ENCODE data around the gene IGSF3. TPM values are rescaled to one million over a fixed set of nuclear protein-coding genes. Genes with fewer than 3 reads are reported as not detected.
A peak's percentile ranks its signal among the peaks of the same experiment; 100 is the strongest.
"Not testable (repeated sequence)": the region's sequence is repeated elsewhere in the genome, so short reads cannot be mapped to it uniquely, and the experiment has no call there.

The IGSF3 gene
- total and polyA plus RNA-seq, 2 of the 8 experiments (the other 6 are each of a cell fraction or from before 2014, with no cell fraction given) = 30.0 to 32.2 TPM

DNA sequence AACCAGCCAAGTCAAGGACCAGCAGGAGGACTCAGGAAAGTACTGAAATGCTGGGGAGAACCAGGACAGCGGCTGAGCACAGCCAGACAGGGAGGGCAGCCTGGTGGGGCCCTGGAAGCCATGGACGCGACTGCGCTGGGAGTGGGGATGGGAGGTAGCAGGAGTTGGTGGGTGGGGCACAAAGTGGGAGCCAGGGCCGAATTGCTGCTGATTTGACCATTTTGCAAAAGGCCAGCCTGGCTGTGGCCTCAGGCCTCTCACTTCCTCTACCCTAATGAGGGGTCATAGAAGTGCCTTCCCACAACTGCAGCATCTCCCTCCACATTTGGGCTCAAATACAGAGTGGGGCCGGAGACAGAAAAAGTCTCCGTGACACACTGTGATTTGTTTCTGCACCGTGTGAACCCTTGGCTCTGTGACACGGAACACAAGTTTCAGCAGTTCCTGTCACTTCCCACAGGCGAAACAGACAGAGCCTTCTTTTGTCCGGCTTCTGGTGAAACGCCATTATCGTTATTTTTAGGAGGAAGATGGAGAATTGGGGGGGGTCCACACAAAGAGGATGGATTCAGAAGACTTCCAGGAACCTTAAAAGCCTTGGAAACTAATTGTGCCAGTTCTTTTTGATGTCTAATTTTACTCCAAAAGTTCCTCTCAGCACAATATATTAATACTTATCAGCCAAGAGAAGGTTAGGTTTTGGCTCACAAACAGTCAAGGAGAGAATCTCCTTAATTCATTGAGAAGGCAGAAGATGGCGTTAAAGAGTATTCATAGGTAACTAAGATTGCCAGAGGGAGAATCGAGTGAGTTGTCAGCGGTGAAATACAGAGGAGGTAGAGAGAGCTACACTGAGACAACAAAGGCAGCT lies 21.5 kb downstream of the IGSF3 start:
- H2BK120ac ChIP-seq (replicated peaks; ENCODE audit: low read depth, low read length); H3K4me3 ChIP-seq (ENCODE audit: extremely low read depth in 1 of 4, insufficient read depth in 2 of 4, low read depth in 3 of 4, low read length in 4 of 4); H3K4ac ChIP-seq (replicated peaks; ENCODE audit: insufficient read length, low read depth, low read length); H2BK20ac ChIP-seq (ENCODE audit: low read length); H3K36me3 ChIP-seq (ENCODE audit: control insufficient read depth in 2 of 4, insufficient read depth in 4 of 4, low read length in 3 of 4); H3K14ac ChIP-seq (ENCODE audit: insufficient read length); H3K18ac ChIP-seq (ENCODE audit: extremely low read depth, low read length); H2BK12ac ChIP-seq (ENCODE audit: low read depth, low read length); H3K23ac ChIP-seq (ENCODE audit: insufficient read length); H2BK15ac ChIP-seq (ENCODE audit: low read length); POLR2A ChIA-PET (ENCODE audit: partially characterized antibody); H2AK5ac ChIP-seq (ENCODE audit: low read depth, low read length); H4K91ac ChIP-seq (replicated peaks; ENCODE audit: insufficient read length, low read length); H3K9me3 ChIP-seq (ENCODE audit: insufficient read depth in 2 of 2, low read depth in 1 of 2, low read length in 1 of 2); H4K5ac ChIP-seq (ENCODE audit: insufficient read length, low read depth, low read length); H3K4me2 ChIP-seq (ENCODE audit: insufficient read depth in 1 of 2, low read depth in 2 of 2, low read length in 2 of 2); DNase-seq (ENCODE audit: low read depth in 1 of 2, low spot score in 2 of 2); CTCF ChIA-PET (ENCODE audit: partially characterized antibody); H3K56ac ChIP-seq (replicated peaks; ENCODE audit: insufficient read length, low read depth, low read length); H3K9ac ChIP-seq (replicated peaks in 1 of 4; ENCODE audit: extremely low read depth in 1 of 4, low read depth in 3 of 4, low read length in 3 of 4); FAIRE-seq; H2AFZ ChIP-seq (ENCODE audit: low read length); H2BK5ac ChIP-seq (ENCODE audit: low read depth, low read length); H3K27ac ChIP-seq (ENCODE audit: low read depth, low read length); H3K23me2 ChIP-seq (ENCODE audit: low read depth, low read length); H4K8ac ChIP-seq (ENCODE audit: extremely low read depth, insufficient read depth, low read length); H3K79me1 ChIP-seq (ENCODE audit: low read depth, low read length); H3K4me1 ChIP-seq (replicated peaks in 1 of 4; ENCODE audit: control insufficient read depth in 3 of 4, insufficient read depth in 4 of 4, low read length in 3 of 4); H3K27me3 ChIP-seq (replicated peaks in 1 of 4; ENCODE audit: control insufficient read depth in 3 of 4, extremely low read depth in 1 of 4, insufficient read depth in 3 of 4, low read length in 3 of 4); H4K20me1 ChIP-seq (replicated peaks in 1 of 2; ENCODE audit: control insufficient read depth in 1 of 2, insufficient read depth in 2 of 2, low read length in 2 of 2); H3K79me2 ChIP-seq (ENCODE audit: control insufficient read depth in 1 of 2, insufficient read depth in 2 of 2, low read length in 2 of 2): not testable (repeated sequence)
- TF ChIP-seq RAD21 (IDR thresholded peaks at IDR 0.05 in 1 of 2, conservative IDR thresholded peaks at IDR 0.05 in 1 of 2; ENCODE audit: low read depth in 2 of 2, low read length in 2 of 2) = peak in 1 of 2 experiments; percentile 6; a peak in 1 of 4 replicates
- 82% methylated on average over 11 of the region's 16 CpGs; no CpG with 5 or more reads in 1 of the 2 experiments for WGBS, 2 experiments (ENCODE audit: extremely low coverage in 1 of 2, insufficient coverage in 1 of 2, insufficient read length in 1 of 2, insufficient replicate concordance in 2 of 2, low coverage in 1 of 2, low lambda C conversion rate in 2 of 2, missing lambda C conversion rate in 1 of 2)

All from H1 (cell line).